SU-DHL-6 (cell line): ENCODE measurements around the gene POLR2C.
A peak's percentile ranks its signal among the peaks of the same experiment; 100 is the strongest.

Experiments used
- H2AFZ ChIP-seq: fragments of 200-600 bp; sonication (generic); 2 replicates; pipeline ENCODE4 v1.6.1; 2014; ENCODE audit warnings: low read depth, mild to moderate bottlenecking, moderate library complexity, mixed read lengths, antibody characterized with exemption, low read length; ENCODE audit not compliant: severe bottlenecking
- H3F3A ChIP-seq: fragments of 200-600 bp; shearing (Covaris generic); 2 replicates; pipeline ENCODE4 v1.6.0; 2016; ENCODE audit warnings: antibody characterized with exemption, mild to moderate bottlenecking; ENCODE audit not compliant: insufficient read depth
- H3K27ac ChIP-seq: fragments of 200-600 bp; sonication (generic); 2 replicates; pipeline ENCODE4 v1.5.1; 2016; ENCODE audit warnings: low read depth, mild to moderate bottlenecking, low read length, moderate library complexity, mixed read lengths
- H3K27me3 ChIP-seq: fragments of 200-600 bp; sonication (generic), shearing (Covaris generic); 2 replicates; pipeline ENCODE4 v1.6.0; 2014; ENCODE audit warnings: mild to moderate bottlenecking, low read length
- H3K36me3 ChIP-seq: fragments of 200-600 bp; sonication (generic); 2 replicates; pipeline ENCODE4 v1.6.1; 2014; ENCODE audit warnings: mild to moderate bottlenecking, low read length, mixed read lengths
- H3K4me2 ChIP-seq: fragments of 300-600, 200-600 bp; shearing (Covaris generic), sonication (generic); 2 replicates; pipeline ENCODE4 v1.6.0; 2014; ENCODE audit warnings: low read length, low read depth, mild to moderate bottlenecking; ENCODE audit not compliant: poor library complexity, severe bottlenecking
- H3K4me3 ChIP-seq: fragments of 200-600 bp; sonication (generic); 2 replicates; pipeline ENCODE4 v1.5.1; 2014; ENCODE audit warnings: antibody characterized with exemption, low read length, mild to moderate bottlenecking, mixed read lengths; ENCODE audit not compliant: insufficient read depth, poor library complexity, severe bottlenecking
- H3K79me2 ChIP-seq: fragments of 200-600 bp; sonication (generic); 2 replicates; pipeline ENCODE4 v1.6.1; 2014; ENCODE audit warnings: mild to moderate bottlenecking, low read length, moderate library complexity; ENCODE audit not compliant: insufficient read depth
- H3K9ac ChIP-seq: fragments of 200-600 bp; sonication (generic); 2 replicates; pipeline ENCODE4 v1.7.0; 2014; ENCODE audit warnings: mild to moderate bottlenecking, low read length
- H3K9me2 ChIP-seq: fragments of 200-600 bp; sonication (generic); replicated peaks from 2 replicates; pipeline ENCODE4 v1.6.1; 2014; ENCODE audit warnings: low read length; ENCODE audit not compliant: insufficient read depth
- H3K9me3 ChIP-seq: fragments of 200-600 bp; sonication (generic); 2 replicates; pipeline ENCODE4 v1.6.1; 2014; ENCODE audit warnings: low read length, mixed read lengths; ENCODE audit not compliant: insufficient read depth
- H4K20me1 ChIP-seq: fragments of 200-600 bp; sonication (generic); 2 replicates; pipeline ENCODE4 v1.6.1; 2014; ENCODE audit warnings: low read depth, mild to moderate bottlenecking, antibody characterized with exemption, low read length, moderate library complexity, mixed read lengths
- EZH2phosphoT487 ChIP-seq: fragments of 200-600 bp; sonication (generic), shearing (Covaris generic); conservative IDR thresholded peaks from 2 replicates; pipeline ENCODE4 v1.6.1; 2018; ENCODE audit warnings: mild to moderate bottlenecking, antibody characterized with exemption, low read length, moderate library complexity, mixed read lengths
- TF ChIP-seq, protein P1 (sequence below): fragments of 200-600 bp; sonication (generic); IDR thresholded peaks from one replicate; pipeline ENCODE4 v1.5.1; 2017; ENCODE audit warnings: antibody characterized with exemption, mild to moderate bottlenecking, low read length, moderate library complexity; ENCODE audit not compliant: insufficient read depth, poor library complexity, severe bottlenecking

The POLR2C gene

DNA sequence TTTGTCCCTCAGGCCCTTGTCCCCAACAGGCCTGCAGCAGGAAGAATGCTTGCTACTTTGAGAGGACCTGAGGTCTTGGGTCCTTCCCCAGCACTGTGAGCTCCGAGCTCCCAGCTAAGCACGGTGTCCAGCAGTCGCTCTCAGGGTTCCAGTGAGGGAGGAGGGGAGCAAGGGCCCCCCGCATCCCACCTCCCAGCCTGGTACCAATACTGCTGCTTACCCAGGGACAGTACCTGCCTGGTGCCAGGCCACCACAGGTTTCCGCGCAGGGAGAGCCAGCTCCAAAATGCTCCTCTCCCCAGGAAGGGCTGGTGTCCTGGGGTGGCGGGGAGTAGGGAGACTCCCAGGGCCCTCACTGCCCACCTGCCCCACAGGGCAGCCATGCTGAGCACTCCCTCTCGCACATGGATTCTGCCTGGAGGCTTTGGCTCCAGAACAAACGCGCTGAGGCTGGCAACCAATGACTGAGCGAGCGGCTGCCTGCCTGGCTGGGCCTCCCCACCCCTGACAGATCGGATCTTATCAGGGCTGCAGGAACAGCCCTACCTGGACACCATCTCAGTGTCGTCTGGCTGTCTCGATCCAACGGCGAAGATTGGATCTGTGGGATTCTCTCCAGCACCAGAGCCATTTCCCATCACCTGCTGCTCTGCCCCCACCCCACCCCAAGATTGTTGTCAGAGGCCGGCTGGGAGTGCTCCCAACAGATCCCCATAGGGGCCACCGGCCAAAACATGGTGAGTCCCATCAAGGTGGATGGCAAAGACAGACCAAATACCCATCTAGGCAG is 21.4 kb downstream of the POLR2C start:
- H3K9me2 ChIP-seq, result no peaks in the 10 kb centered on the region
- H2AFZ ChIP-seq, result no peak overlapping the region
- no peak overlapping the region for H3K4me3 ChIP-seq
- H3K9ac ChIP-seq, result no peak overlapping the region
- TF ChIP-seq EZH2phosphoT487, result no peak
- TF ChIP-seq, protein P1, sequence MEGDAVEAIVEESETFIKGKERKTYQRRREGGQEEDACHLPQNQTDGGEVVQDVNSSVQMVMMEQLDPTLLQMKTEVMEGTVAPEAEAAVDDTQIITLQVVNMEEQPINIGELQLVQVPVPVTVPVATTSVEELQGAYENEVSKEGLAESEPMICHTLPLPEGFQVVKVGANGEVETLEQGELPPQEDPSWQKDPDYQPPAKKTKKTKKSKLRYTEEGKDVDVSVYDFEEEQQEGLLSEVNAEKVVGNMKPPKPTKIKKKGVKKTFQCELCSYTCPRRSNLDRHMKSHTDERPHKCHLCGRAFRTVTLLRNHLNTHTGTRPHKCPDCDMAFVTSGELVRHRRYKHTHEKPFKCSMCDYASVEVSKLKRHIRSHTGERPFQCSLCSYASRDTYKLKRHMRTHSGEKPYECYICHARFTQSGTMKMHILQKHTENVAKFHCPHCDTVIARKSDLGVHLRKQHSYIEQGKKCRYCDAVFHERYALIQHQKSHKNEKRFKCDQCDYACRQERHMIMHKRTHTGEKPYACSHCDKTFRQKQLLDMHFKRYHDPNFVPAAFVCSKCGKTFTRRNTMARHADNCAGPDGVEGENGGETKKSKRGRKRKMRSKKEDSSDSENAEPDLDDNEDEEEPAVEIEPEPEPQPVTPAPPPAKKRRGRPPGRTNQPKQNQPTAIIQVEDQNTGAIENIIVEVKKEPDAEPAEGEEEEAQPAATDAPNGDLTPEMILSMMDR, result no peak
- no peaks in the 10 kb centered on the region for H3K9me3 ChIP-seq
- no peaks in the 10 kb centered on the region for H3K79me2 ChIP-seq
- no peaks in the 10 kb centered on the region for H3K36me3 ChIP-seq
- no peak overlapping the region for H3K4me2 ChIP-seq
- H3K27me3 ChIP-seq, result no peaks in the 10 kb centered on the region
- no peaks in the 10 kb centered on the region for H3F3A ChIP-seq
- no peaks in the 10 kb centered on the region for H4K20me1 ChIP-seq
- no peak overlapping the region for H3K27ac ChIP-seq

DNA sequence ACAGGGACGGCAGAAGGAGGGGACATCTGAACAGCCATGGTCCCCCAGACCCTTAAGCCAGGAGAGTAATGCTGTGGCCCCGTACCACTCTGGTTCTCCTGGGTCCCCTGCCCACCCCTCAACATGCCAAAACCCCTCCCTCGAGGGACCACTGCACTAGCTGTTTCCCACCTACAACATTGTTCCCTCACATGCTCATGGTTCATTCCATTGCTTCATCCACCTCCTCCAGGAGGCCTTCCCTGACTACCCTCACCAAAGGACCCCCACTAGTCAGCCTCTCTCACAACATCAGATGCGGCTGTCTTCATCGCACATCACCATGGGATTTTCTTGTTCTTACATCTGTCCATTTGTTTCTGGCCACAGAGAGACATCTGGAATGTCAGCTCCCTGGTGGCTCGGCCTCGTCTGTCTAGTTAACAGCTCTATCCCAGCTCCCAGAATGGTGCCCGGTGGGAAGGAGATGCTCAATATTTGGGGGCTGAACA is 22.1 kb downstream of the POLR2C start:
- Histone ChIP-seq H3K4me3 (no peak overlapping the region), H2AFZ (no peak overlapping the region), H3K27ac (no peak overlapping the region), H4K20me1 (no peaks in the 10 kb centered on the region), H3K27me3 (no peaks in the 10 kb centered on the region), H3K9me3 (no peaks in the 10 kb centered on the region), H3K9ac (no peak overlapping the region), H3K79me2 (no peaks in the 10 kb centered on the region), H3K36me3 (no peaks in the 10 kb centered on the region), H3K9me2 (no peaks in the 10 kb centered on the region), H3F3A (no peaks in the 10 kb centered on the region), H3K4me2 (no peak overlapping the region)
- TF ChIP-seq, protein P1, result no peak
- no peak for TF ChIP-seq EZH2phosphoT487

DNA sequence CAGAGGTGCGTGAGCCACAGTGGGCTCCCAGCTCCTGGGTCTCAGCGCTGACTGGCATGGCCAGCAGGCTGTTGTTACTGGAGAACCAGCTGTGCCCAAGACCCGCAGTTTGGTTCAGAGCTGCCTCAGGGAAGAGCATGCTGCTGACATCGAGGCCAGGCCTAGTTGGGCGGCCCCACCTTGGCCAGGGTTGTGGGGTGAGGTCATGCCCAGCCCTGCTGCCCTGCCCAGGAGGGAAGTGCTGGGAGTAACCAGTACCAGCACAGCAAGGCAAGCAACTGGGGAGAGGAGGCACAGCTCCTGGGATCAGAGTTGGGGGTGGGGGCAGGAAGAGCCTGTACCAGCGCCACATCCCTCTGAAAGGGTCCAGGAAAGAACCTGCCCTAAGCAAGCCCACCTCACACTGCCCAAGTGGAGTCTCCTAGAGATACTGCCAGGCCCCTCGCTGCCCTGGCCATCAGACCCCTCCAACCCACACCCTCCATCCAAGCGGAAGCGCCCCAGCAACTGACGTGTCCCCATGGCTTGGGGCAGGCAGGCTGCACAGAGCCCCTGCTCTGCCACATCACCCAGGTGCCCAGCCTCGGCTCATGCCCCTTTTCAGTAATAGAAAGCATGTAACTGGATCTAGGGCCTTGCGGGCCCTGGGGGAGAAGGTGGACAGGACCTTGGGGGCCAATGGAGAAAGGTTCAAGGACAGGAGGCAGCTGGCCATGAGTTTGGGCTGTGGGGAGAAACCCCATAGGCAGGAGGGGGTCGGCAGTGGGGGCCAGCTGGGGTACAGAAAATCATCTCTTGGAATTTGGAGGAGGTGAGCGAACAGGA is 22.8 kb downstream of the POLR2C start:
- H3F3A ChIP-seq, result no peaks in the 10 kb centered on the region
- TF ChIP-seq, protein P1, result no peak
- TF ChIP-seq EZH2phosphoT487, result no peak
- H3K27me3 ChIP-seq, result no peaks in the 10 kb centered on the region
- no peak overlapping the region for H2AFZ ChIP-seq
- no peak overlapping the region for H3K4me3 ChIP-seq
- H3K36me3 ChIP-seq, result no peaks in the 10 kb centered on the region
- no peak overlapping the region for H3K27ac ChIP-seq
- H3K79me2 ChIP-seq, result no peaks in the 10 kb centered on the region
- H4K20me1 ChIP-seq, result no peaks in the 10 kb centered on the region
- H3K9ac ChIP-seq, result no peak overlapping the region
- H3K9me2 ChIP-seq, result no peaks in the 10 kb centered on the region
- H3K4me2 ChIP-seq, result peak overlapping the region; percentile 48
- H3K9me3 ChIP-seq, result no peaks in the 10 kb centered on the region
